ENCODE results near the gene TMEM182.

The TMEM182 gene

GRCh38 chr2:102743259-102743658 is 18.6 kb upstream of the TMEM182 start:
- Histone ChIP-seq H3K4me3 (ENCODE audit: low read depth, low read length) (no peak overlapping the region), H3K4me1 (ENCODE audit: control insufficient read depth, insufficient read depth, low read length) (no peaks in the 10 kb centered on the region), H3K36me3 (ENCODE audit: control insufficient read depth, insufficient read depth, low read length) (no peaks in the 10 kb centered on the region), H3K9ac (ENCODE audit: low read depth, low read length) (no peak overlapping the region), H3K9me3 (ENCODE audit: control insufficient read depth, insufficient read depth, low read length) (no peaks in the 10 kb centered on the region), H3K27me3 (ENCODE audit: control insufficient read depth, insufficient read depth, low read length) (no peaks in the 10 kb centered on the region)

- no peak overlapping the region for H3K4me3 ChIP-seq (ENCODE audit: low read depth, low read length)
- H3K9ac ChIP-seq (ENCODE audit: low read depth, low read length), result no peak overlapping the region
- no peaks in the 10 kb centered on the region for H3K27me3 ChIP-seq (ENCODE audit: control insufficient read depth, insufficient read depth, low read length)
- no peaks in the 10 kb centered on the region for H3K4me1 ChIP-seq (ENCODE audit: control insufficient read depth, insufficient read depth, low read length)
- no peaks in the 10 kb centered on the region for H3K36me3 ChIP-seq (ENCODE audit: control insufficient read depth, insufficient read depth, low read length)
- no peaks in the 10 kb centered on the region for H3K9me3 ChIP-seq (ENCODE audit: control insufficient read depth, insufficient read depth, low read length)
These were observed 13.7 kb upstream of the TMEM182 start for GRCh38 chr2:102748107-102748506.

GRCh38 chr2:102749938-102750337 is 11.9 kb upstream of the TMEM182 start:
- Histone ChIP-seq H3K4me3 (ENCODE audit: low read depth, low read length) (no peak overlapping the region), H3K9ac (ENCODE audit: low read depth, low read length) (no peak overlapping the region), H3K9me3 (ENCODE audit: control insufficient read depth, insufficient read depth, low read length) (no peaks in the 10 kb centered on the region)

GRCh38 chr2:102753563-102754159 is 8.2 kb upstream of the TMEM182 start:
- Histone ChIP-seq H3K4me3 (ENCODE audit: low read depth, low read length) (no peak overlapping the region), H3K9me3 (ENCODE audit: control insufficient read depth, insufficient read depth, low read length) (no peaks in the 10 kb centered on the region), H3K36me3 (ENCODE audit: control insufficient read depth, insufficient read depth, low read length) (no peaks in the 10 kb centered on the region), H3K4me1 (ENCODE audit: control insufficient read depth, insufficient read depth, low read length) (no peaks in the 10 kb centered on the region), H3K9ac (ENCODE audit: low read depth, low read length) (no peak overlapping the region), H3K27me3 (ENCODE audit: control insufficient read depth, insufficient read depth, low read length) (no peaks in the 10 kb centered on the region)

More at GRCh38 chr2:102749938-102750337, 11.9 kb upstream of the TMEM182 start:
- Histone ChIP-seq H3K4me1 (ENCODE audit: control insufficient read depth, insufficient read depth, low read length) (no peaks in the 10 kb centered on the region), H3K36me3 (ENCODE audit: control insufficient read depth, insufficient read depth, low read length) (no peaks in the 10 kb centered on the region), H3K27me3 (ENCODE audit: control insufficient read depth, insufficient read depth, low read length) (no peaks in the 10 kb centered on the region)

GRCh38 chr2:102754456-102755145 is 7.2 kb upstream of the TMEM182 start:
- Histone ChIP-seq H3K4me3 (ENCODE audit: low read depth, low read length) (no peak overlapping the region), H3K27me3 (ENCODE audit: control insufficient read depth, insufficient read depth, low read length) (no peaks in the 10 kb centered on the region), H3K36me3 (ENCODE audit: control insufficient read depth, insufficient read depth, low read length) (no peaks in the 10 kb centered on the region), H3K4me1 (ENCODE audit: control insufficient read depth, insufficient read depth, low read length) (no peaks in the 10 kb centered on the region), H3K9ac (ENCODE audit: low read depth, low read length) (no peak overlapping the region), H3K9me3 (ENCODE audit: control insufficient read depth, insufficient read depth, low read length) (no peaks in the 10 kb centered on the region)

GRCh38 chr2:102755284-102755683 is 6.5 kb upstream of the TMEM182 start:
- H3K9ac ChIP-seq (ENCODE audit: low read depth, low read length), result no peak overlapping the region

GRCh38 chr2:102758439-102758838 is 3.4 kb upstream of the TMEM182 start:
- Histone ChIP-seq H3K4me1 (ENCODE audit: control insufficient read depth, insufficient read depth, low read length) (no peaks in the 10 kb centered on the region), H3K9ac (ENCODE audit: low read depth, low read length) (no peak overlapping the region), H3K36me3 (ENCODE audit: control insufficient read depth, insufficient read depth, low read length) (no peaks in the 10 kb centered on the region), H3K9me3 (ENCODE audit: control insufficient read depth, insufficient read depth, low read length) (no peaks in the 10 kb centered on the region), H3K27me3 (ENCODE audit: control insufficient read depth, insufficient read depth, low read length) (no peaks in the 10 kb centered on the region), H3K4me3 (ENCODE audit: low read depth, low read length) (no peak overlapping the region)

More at GRCh38 chr2:102755284-102755683, 6.5 kb upstream of the TMEM182 start:
- no peaks in the 10 kb centered on the region for H3K36me3 ChIP-seq (ENCODE audit: control insufficient read depth, insufficient read depth, low read length)
- no peaks in the 10 kb centered on the region for H3K27me3 ChIP-seq (ENCODE audit: control insufficient read depth, insufficient read depth, low read length)
- no peaks in the 10 kb centered on the region for H3K4me1 ChIP-seq (ENCODE audit: control insufficient read depth, insufficient read depth, low read length)
- no peaks in the 10 kb centered on the region for H3K9me3 ChIP-seq (ENCODE audit: control insufficient read depth, insufficient read depth, low read length)
- no peak overlapping the region for H3K4me3 ChIP-seq (ENCODE audit: low read depth, low read length)

GRCh38 chr2:102764083-102764482 is 2.3 kb downstream of the TMEM182 start:
- H3K27me3 ChIP-seq (ENCODE audit: control insufficient read depth, insufficient read depth, low read length), result no peaks in the 10 kb centered on the region
- H3K9ac ChIP-seq (ENCODE audit: low read depth, low read length), result no peak overlapping the region
- no peaks in the 10 kb centered on the region for H3K4me1 ChIP-seq (ENCODE audit: control insufficient read depth, insufficient read depth, low read length)
- H3K4me3 ChIP-seq (ENCODE audit: low read depth, low read length), result no peak overlapping the region
- no peaks in the 10 kb centered on the region for H3K9me3 ChIP-seq (ENCODE audit: control insufficient read depth, insufficient read depth, low read length)
- no peaks in the 10 kb centered on the region for H3K36me3 ChIP-seq (ENCODE audit: control insufficient read depth, insufficient read depth, low read length)

GRCh38 chr2:102765061-102765460 is 3.2 kb downstream of the TMEM182 start:
- Histone ChIP-seq H3K36me3 (ENCODE audit: control insufficient read depth, insufficient read depth, low read length) (no peaks in the 10 kb centered on the region), H3K4me3 (ENCODE audit: low read depth, low read length) (no peak overlapping the region), H3K9me3 (ENCODE audit: control insufficient read depth, insufficient read depth, low read length) (no peaks in the 10 kb centered on the region), H3K4me1 (ENCODE audit: control insufficient read depth, insufficient read depth, low read length) (no peaks in the 10 kb centered on the region), H3K27me3 (ENCODE audit: control insufficient read depth, insufficient read depth, low read length) (no peaks in the 10 kb centered on the region), H3K9ac (ENCODE audit: low read depth, low read length) (no peak overlapping the region)

GRCh38 chr2:102768253-102768652 is 6.4 kb downstream of the TMEM182 start:
- Histone ChIP-seq H3K4me1 (ENCODE audit: control insufficient read depth, insufficient read depth, low read length) (no peaks in the 10 kb centered on the region), H3K36me3 (ENCODE audit: control insufficient read depth, insufficient read depth, low read length) (peaks cover 2% of the 10 kb centered on the region), H3K4me3 (ENCODE audit: low read depth, low read length) (no peak overlapping the region), H3K27me3 (ENCODE audit: control insufficient read depth, insufficient read depth, low read length) (no peaks in the 10 kb centered on the region), H3K9me3 (ENCODE audit: control insufficient read depth, insufficient read depth, low read length) (no peaks in the 10 kb centered on the region), H3K9ac (ENCODE audit: low read depth, low read length) (no peak overlapping the region)

GRCh38 chr2:102768892-102769291 is 7.1 kb downstream of the TMEM182 start:
- Histone ChIP-seq H3K4me3 (ENCODE audit: low read depth, low read length) (no peak overlapping the region), H3K36me3 (ENCODE audit: control insufficient read depth, insufficient read depth, low read length) (peaks cover 2% of the 10 kb centered on the region), H3K27me3 (ENCODE audit: control insufficient read depth, insufficient read depth, low read length) (no peaks in the 10 kb centered on the region), H3K9ac (ENCODE audit: low read depth, low read length) (no peak overlapping the region), H3K4me1 (ENCODE audit: control insufficient read depth, insufficient read depth, low read length) (no peaks in the 10 kb centered on the region), H3K9me3 (ENCODE audit: control insufficient read depth, insufficient read depth, low read length) (no peaks in the 10 kb centered on the region)

GRCh38 chr2:102770506-102770905 is 8.7 kb downstream of the TMEM182 start:
- Histone ChIP-seq H3K4me1 (ENCODE audit: control insufficient read depth, insufficient read depth, low read length) (no peaks in the 10 kb centered on the region), H3K9me3 (ENCODE audit: control insufficient read depth, insufficient read depth, low read length) (no peaks in the 10 kb centered on the region), H3K27me3 (ENCODE audit: control insufficient read depth, insufficient read depth, low read length) (no peaks in the 10 kb centered on the region), H3K36me3 (ENCODE audit: control insufficient read depth, insufficient read depth, low read length) (peaks cover 2% of the 10 kb centered on the region), H3K4me3 (ENCODE audit: low read depth, low read length) (no peak overlapping the region), H3K9ac (ENCODE audit: low read depth, low read length) (no peak overlapping the region)
